ENCODE data around the gene GRIN2A.

The GRIN2A gene

DNA sequence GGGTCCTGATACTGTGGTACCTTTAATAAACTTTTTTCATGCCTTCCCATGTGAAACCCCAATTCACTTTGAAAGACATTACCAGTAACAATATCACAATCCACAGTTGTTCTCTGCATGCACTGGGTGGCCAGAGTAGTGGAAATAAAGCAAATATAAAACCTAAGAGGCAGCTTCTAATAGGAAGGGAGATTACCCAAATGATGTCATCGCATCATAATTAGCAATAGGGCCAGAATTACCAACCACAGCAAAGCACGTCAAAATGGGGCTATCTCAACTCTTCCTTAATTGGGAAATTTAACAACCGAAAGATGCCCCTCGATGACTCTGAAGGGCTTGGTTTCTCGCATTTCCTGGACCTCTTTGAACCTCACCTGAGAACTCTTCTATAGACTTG is 224.8 kb downstream of the GRIN2A start:
- no peak overlapping the region for H3K4me3 ChIP-seq (ENCODE audit: low read depth, low read length)
- TF ChIP-seq, protein P1, sequence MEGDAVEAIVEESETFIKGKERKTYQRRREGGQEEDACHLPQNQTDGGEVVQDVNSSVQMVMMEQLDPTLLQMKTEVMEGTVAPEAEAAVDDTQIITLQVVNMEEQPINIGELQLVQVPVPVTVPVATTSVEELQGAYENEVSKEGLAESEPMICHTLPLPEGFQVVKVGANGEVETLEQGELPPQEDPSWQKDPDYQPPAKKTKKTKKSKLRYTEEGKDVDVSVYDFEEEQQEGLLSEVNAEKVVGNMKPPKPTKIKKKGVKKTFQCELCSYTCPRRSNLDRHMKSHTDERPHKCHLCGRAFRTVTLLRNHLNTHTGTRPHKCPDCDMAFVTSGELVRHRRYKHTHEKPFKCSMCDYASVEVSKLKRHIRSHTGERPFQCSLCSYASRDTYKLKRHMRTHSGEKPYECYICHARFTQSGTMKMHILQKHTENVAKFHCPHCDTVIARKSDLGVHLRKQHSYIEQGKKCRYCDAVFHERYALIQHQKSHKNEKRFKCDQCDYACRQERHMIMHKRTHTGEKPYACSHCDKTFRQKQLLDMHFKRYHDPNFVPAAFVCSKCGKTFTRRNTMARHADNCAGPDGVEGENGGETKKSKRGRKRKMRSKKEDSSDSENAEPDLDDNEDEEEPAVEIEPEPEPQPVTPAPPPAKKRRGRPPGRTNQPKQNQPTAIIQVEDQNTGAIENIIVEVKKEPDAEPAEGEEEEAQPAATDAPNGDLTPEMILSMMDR (IDR thresholded peaks at IDR 0.05; ENCODE audit: borderline replicate concordance, insufficient read depth, low read depth, low read length) = no peak

DNA sequence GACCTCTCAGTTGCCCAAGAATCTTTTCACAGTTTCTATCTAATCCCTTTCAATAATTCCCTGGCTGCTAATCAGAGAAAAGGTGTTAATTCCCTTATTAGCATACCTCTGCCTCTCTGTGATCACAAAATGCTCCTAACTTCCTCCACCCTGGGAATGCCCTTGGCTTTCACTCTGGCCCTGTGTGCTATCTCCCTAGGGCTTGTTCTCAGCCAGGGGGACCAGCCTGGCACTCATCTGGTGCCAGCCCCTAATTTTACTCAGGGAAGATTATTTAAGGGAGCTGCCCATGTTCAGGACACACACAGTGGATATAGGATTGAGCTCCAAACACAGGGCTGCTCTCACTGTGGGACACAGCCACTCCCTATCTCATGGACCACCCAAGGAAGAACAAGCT is 225.2 kb downstream of the GRIN2A start:
- no peak overlapping the region for H3K4me3 ChIP-seq (ENCODE audit: low read depth, low read length)
- TF ChIP-seq, protein P1 (IDR thresholded peaks at IDR 0.05; ENCODE audit: borderline replicate concordance, insufficient read depth, low read depth, low read length) = no peak

DNA sequence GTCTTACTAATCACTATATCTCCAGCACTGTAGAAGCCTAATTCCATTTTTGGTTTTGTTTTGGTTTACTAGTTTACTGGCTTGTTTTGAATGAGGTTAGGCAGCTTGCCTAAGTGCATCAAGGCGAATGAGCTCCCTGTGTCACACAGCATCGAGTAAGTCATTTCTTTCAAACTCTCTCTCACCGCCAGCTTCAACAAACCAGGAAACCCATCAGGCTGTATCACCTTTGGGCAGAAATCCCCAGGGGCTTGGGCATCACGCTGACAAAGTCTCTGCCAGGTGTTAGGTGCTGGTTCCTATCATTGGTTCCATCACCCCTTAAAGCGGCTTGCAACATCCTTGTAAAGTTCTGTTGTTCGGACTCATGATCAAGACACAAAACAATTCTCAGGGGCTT is 226.6 kb downstream of the GRIN2A start:
- H3K4me3 ChIP-seq (ENCODE audit: low read depth, low read length) = no peak overlapping the region
- TF ChIP-seq, protein P1 (IDR thresholded peaks at IDR 0.05; ENCODE audit: borderline replicate concordance, insufficient read depth, low read depth, low read length) = no peak

DNA sequence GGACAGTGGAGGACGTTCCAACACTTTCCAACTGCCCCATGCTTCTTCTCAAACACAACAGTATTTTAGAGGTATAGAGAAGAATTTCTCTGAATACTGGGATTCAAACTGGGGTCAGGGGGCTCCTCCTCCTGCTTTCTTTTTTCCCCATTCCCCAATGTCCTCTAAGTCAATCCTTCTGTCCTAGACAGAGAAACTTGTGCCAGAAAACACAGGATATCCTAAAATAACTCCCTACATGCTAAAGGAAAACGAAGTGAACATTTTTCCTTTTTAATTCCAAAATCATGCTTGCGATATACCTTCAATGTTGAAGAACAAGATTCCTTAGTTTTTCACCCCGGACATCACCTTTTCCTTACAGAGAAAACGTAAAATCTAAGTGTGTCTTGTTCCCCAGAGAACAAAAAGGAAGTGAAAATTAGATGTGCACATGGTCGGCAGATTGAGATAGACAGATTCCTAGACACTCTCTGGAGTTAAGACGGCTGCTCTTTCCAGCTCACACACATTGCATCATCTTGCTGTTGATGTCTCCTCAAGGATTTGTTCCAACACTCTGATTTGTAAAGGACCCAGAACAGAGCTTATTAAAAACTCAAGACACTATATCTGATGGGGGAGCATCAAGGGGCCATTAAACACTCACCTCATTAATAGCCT is 228.2 kb downstream of the GRIN2A start:
- no peak overlapping the region for H3K4me3 ChIP-seq (ENCODE audit: low read depth, low read length)
- TF ChIP-seq, protein P1 (IDR thresholded peaks at IDR 0.05; ENCODE audit: borderline replicate concordance, insufficient read depth, low read depth, low read length) = no peak

DNA sequence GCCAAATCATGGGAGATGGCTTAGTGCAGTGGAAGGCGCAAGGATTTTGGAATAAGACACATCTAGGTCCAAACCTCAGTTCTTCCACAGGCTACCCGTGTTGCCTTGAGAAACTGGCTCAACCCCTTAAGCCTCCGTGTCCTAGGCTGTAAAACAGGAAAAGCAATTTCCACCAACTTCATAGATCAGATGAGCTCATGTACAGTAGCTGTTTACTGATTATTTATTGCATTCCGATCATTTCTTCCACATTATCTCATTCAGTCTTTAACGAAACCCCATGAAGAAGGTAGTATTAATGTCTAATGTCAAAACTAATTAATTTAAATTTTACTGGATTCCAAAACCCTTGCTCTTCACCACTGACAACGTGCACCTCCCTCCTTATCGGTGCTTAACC is 231.6 kb downstream of the GRIN2A start:
- TF ChIP-seq, protein P1 (IDR thresholded peaks at IDR 0.05; ENCODE audit: borderline replicate concordance, insufficient read depth, low read depth, low read length) = no peak
- no peak overlapping the region for H3K4me3 ChIP-seq (ENCODE audit: low read depth, low read length)

DNA sequence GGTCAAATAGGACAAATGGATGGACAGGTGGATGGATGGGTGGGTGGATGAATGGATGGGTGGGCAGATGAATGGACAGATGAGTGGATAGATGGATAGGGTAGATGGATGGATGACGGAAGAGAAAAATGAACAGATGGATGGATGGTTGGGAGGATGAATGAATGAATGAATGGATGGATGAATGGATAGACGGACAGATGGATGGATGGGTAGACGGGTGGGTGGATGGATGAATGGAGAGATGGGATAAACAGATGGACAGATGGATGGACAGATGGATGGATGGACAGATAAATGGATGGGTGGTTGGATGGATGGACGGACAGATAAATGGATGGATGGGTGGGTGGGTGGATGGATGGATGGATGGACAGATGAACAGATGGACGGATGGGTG is 232.8 kb downstream of the GRIN2A start:
- TF ChIP-seq, protein P1 (IDR thresholded peaks at IDR 0.05; ENCODE audit: borderline replicate concordance, insufficient read depth, low read depth, low read length) = no peak
- H3K4me3 ChIP-seq (ENCODE audit: low read depth, low read length) = no peak overlapping the region

DNA sequence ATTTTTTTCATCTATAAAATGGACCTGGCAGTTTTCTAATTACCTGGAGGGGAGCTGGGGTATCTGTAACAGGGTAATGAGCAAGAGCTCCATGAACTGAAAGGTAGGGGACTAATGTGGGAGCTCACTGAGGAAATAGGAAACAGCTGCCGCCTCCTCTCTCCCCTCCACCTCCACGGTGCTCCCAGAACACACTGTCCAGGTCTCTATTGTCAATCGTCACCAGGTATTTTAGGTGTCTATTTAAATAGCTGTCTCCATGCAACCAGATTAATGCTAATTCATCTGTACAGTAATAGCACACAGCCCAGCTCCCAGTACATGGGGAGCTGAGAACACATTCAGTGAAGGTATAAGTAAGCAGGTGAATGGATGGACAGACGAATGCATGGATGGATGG is 233.3 kb downstream of the GRIN2A start:
- TF ChIP-seq, protein P1 (IDR thresholded peaks at IDR 0.05; ENCODE audit: borderline replicate concordance, insufficient read depth, low read depth, low read length) = no peak
- H3K4me3 ChIP-seq (ENCODE audit: low read depth, low read length) = no peak overlapping the region
